Right kidney (tissue), 9 donors: ENCODE measurements around the gene MEI4.
"Not testable (repeated sequence)": the region's sequence is repeated elsewhere in the genome, so short reads cannot be mapped to it uniquely, and the experiment has no call there.

Experiments used
- DNase-seq: peaks from one replicate; pipeline ENCODE4 v3.0.0-alpha.2; 2016
- long read RNA-seq, 8 donors: transcript quantifications; one replicate each; lab custom pipeline, GENCODE V29; 2026

Gene MEI4
- long read RNA-seq, donor 1: 0 reads
- long read RNA-seq, donor 2: 0 reads
- long read RNA-seq, donor 3: 0 reads
- long read RNA-seq, donor 4, full-length matches to known transcripts: 1 of 1 reads
- long read RNA-seq, donor 4, partial matches to known transcripts: 0 of 1 reads
- long read RNA-seq, donor 4, other reads (novel, unspliced or antisense): 0 of 1 reads
- long read RNA-seq, donor 5: 0 reads
- long read RNA-seq, donor 6: 0 reads
- long read RNA-seq, donor 7: 0 reads
- long read RNA-seq, donor 8: 0 reads

- no peak for DNase-seq
Measured at GRCh38 chr6:77652739-77653138, at the start of gene MEI4. Gene MEI4, plus strand, starts transcription at chr6:77653039. Its CDS starts 37,633 bp downstream, at chr6:77690672.

GRCh38 chr6:77604476-77604875 is 48.4 kb upstream of the MEI4 start:
- DNase-seq: no peak

- no peak for DNase-seq
Measured at GRCh38 chr6:77607004-77607403, 45.8 kb upstream of the MEI4 start.

GRCh38 chr6:77609106-77609505 is 43.7 kb upstream of the MEI4 start:
- DNase-seq: no peak

GRCh38 chr6:77619114-77619513 is 33.7 kb upstream of the MEI4 start:
- DNase-seq: no peak

- DNase-seq: no peak
Measured at GRCh38 chr6:77620278-77620882, 32.5 kb upstream of the MEI4 start.

- no peak for DNase-seq
Measured at GRCh38 chr6:77624515-77624914, 28.3 kb upstream of the MEI4 start.

- no peak for DNase-seq
Measured at GRCh38 chr6:77626426-77626825, 26.4 kb upstream of the MEI4 start.

- no peak for DNase-seq
Measured at GRCh38 chr6:77630014-77630413, 22.8 kb upstream of the MEI4 start.

GRCh38 chr6:77633471-77633870 is 19.4 kb upstream of the MEI4 start:
- DNase-seq: no peak

GRCh38 chr6:77633993-77634715 is 18.7 kb upstream of the MEI4 start:
- DNase-seq: no peak

GRCh38 chr6:77638129-77638830 is 14.6 kb upstream of the MEI4 start:
- no peak for DNase-seq

- DNase-seq: no peak
Measured at GRCh38 chr6:77644102-77644705, 8.6 kb upstream of the MEI4 start.

GRCh38 chr6:77650098-77650663 is 2.7 kb upstream of the MEI4 start:
- DNase-seq: peak; percentile 69

- no peak for DNase-seq
Measured at GRCh38 chr6:77653816-77654215, 977 bp downstream of the MEI4 start.

GRCh38 chr6:77655035-77655434 is 2.2 kb downstream of the MEI4 start:
- not testable (repeated sequence) for DNase-seq

- DNase-seq: no peak
Measured at GRCh38 chr6:77656999-77657764, 4.3 kb downstream of the MEI4 start.

- no peak for DNase-seq
Measured at GRCh38 chr6:77666340-77666739, 13.5 kb downstream of the MEI4 start.

GRCh38 chr6:77666846-77667245 is 14.0 kb downstream of the MEI4 start:
- no peak for DNase-seq

- no peak for DNase-seq
Measured at GRCh38 chr6:77669913-77670312, 17.1 kb downstream of the MEI4 start.

- DNase-seq: no peak
Measured at GRCh38 chr6:77674211-77674610, 21.4 kb downstream of the MEI4 start.
